ENCODE data around the gene EDEM3.

DNA sequence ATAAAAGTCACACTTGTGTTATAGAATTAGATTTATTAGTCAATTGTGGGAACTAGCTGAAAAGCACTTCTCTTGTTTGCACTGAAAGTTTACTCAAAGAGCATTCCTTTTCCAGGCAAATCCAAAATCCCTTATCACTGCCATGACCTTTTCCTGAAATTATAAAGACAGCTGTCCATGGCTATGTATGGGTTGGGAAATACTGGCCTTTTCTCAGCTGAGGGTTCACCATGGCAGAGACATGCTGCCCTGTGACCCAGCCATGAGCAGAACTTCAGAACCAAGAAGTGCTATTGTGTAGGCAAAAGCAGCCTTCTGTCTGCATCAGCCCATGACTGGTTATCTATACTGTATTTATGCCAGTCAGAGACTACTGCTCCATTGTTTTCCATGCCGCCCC lies 9.8 kb upstream of the EDEM3 start:
- TF ChIP-seq NFATC3 (IDR thresholded peaks at IDR 0.05) (no peak), EZH2 (IDR thresholded peaks at IDR 0.05; ENCODE audit: borderline replicate concordance, low read depth, low read length) (no peak), MYC (IDR thresholded peaks at IDR 0.05; ENCODE audit: low read depth, low read length) (no peak), MYC (CRISPR knock-in tag; IDR thresholded peaks at IDR 0.05; ENCODE audit: borderline replicate concordance, low read depth) (no peak), SP2 (IDR thresholded peaks at IDR 0.05; ENCODE audit: extremely low read depth, low read depth, low read length, poor library complexity, severe bottlenecking) (no peak), MXI1 (IDR thresholded peaks at IDR 0.05; ENCODE audit: low read depth, low read length) (no peak), POLR2A (conservative IDR thresholded peaks at IDR 0.05) (no peak), ELF1 (tag; IDR thresholded peaks at IDR 0.05) (no peak)

All from K562 (cell line).